RWPE2 (cell line): Measurements from ENCODE around the gene PDZK1.

Experiments
- ATAC-seq: fragments of 200-7000 bp; cut with Tn5 transposase; 3 replicates; pipeline ENCODE4 v1.9.1; 2021; ENCODE audit warnings: low read depth
- DNase-seq: peaks from one replicate; pipeline ENCODE4 v3.0.0-alpha.2; 2020; ENCODE audit warnings: low spot score
- H3K27ac ChIP-seq: fragments of 450-650 bp; 2 replicates; pipeline ENCODE4 v1.5.1; 2017; ENCODE audit warnings: mild to moderate bottlenecking; ENCODE audit not compliant: poor library complexity, severe bottlenecking
- H3K27me3 ChIP-seq: fragments of 250-450 bp; sonication (Bioruptor Pico); 2 replicates; pipeline ENCODE4 v1.5.1; 2021; ENCODE audit warnings: mild to moderate bottlenecking, moderate library complexity; ENCODE audit not compliant: insufficient read depth, poor library complexity, severe bottlenecking
- H3K36me3 ChIP-seq: fragments of 250-450 bp; sonication (Bioruptor Pico); 2 replicates; pipeline ENCODE4 v1.5.1; 2020; ENCODE audit warnings: low read depth, mild to moderate bottlenecking, moderate library complexity
- H3K4me1 ChIP-seq: fragments of 250-450 bp; sonication (Bioruptor Pico); 2 replicates; pipeline ENCODE4 v1.5.1; 2021; ENCODE audit warnings: mild to moderate bottlenecking, moderate library complexity; ENCODE audit not compliant: insufficient read depth, poor library complexity, severe bottlenecking
- H3K4me3 ChIP-seq: fragments of 250-450 bp; sonication (Bioruptor Pico); 2 replicates; pipeline ENCODE4 v1.5.1; 2021; ENCODE audit warnings: mild to moderate bottlenecking, moderate library complexity; ENCODE audit not compliant: severe bottlenecking
- H3K9me3 ChIP-seq: fragments of 250-450 bp; sonication (Bioruptor Pico); 2 replicates; pipeline ENCODE4 v1.5.1; 2021; ENCODE audit warnings: mild to moderate bottlenecking, moderate library complexity; ENCODE audit not compliant: severe bottlenecking
- TF ChIP-seq, protein P1 (sequence below): fragments of 450-650 bp; IDR thresholded peaks from one replicate; pipeline ENCODE4 v1.5.1; 2017; ENCODE audit warnings: mild to moderate bottlenecking, moderate library complexity; ENCODE audit not compliant: poor library complexity, severe bottlenecking

Gene PDZK1

DNA sequence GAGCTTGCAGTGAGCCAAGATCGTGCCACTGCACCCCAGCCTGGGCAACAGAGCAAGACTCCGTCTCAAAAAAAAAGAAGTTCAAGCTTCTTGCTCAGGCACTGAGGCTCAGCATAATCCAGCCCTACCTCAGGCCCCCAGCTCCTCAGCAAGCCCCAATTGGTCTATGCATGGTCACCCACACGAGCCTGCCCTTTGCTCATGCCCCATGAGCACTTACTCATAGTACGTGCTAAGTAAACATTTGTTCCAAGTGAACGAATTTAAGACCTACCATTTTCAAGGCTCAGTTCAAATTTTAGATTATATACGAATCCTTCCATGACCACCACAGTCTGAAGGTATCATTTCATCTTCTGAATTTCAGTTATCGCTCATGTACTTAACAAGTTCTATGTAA is 4.3 kb downstream of the PDZK1 start:
- DNase-seq (no peak), ATAC-seq (no peak)
- Histone ChIP-seq H3K4me1 (peaks cover 15% of the 10 kb centered on the region), H3K27ac (no peak overlapping the region), H3K4me3 (no peak overlapping the region), H3K27me3 (no peaks in the 10 kb centered on the region), H3K36me3 (no peaks in the 10 kb centered on the region), H3K9me3 (no peaks in the 10 kb centered on the region)
- TF ChIP-seq, protein P1, sequence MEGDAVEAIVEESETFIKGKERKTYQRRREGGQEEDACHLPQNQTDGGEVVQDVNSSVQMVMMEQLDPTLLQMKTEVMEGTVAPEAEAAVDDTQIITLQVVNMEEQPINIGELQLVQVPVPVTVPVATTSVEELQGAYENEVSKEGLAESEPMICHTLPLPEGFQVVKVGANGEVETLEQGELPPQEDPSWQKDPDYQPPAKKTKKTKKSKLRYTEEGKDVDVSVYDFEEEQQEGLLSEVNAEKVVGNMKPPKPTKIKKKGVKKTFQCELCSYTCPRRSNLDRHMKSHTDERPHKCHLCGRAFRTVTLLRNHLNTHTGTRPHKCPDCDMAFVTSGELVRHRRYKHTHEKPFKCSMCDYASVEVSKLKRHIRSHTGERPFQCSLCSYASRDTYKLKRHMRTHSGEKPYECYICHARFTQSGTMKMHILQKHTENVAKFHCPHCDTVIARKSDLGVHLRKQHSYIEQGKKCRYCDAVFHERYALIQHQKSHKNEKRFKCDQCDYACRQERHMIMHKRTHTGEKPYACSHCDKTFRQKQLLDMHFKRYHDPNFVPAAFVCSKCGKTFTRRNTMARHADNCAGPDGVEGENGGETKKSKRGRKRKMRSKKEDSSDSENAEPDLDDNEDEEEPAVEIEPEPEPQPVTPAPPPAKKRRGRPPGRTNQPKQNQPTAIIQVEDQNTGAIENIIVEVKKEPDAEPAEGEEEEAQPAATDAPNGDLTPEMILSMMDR = no peak

DNA sequence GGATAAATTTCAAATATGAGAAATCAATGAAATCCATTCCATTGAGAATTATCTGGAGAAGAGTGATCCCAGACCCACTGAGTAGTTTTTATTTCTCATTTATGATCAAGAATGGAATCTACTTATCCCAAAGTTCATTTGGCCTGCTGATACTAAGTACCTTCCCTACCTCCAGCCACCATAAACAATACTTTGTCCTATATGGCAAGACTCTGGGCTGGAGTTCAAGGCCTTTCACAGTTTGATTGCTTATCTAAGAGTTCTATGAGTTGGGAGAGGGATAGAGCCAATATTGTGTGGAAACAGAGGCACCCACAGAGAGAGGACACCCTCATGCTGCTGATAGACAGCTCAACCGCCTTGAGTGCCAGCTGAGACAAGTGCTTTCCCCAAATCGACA is 5.1 kb downstream of the PDZK1 start:
- TF ChIP-seq, protein P1 = no peak
- H3K36me3 ChIP-seq = no peaks in the 10 kb centered on the region
- no peaks in the 10 kb centered on the region for H3K27me3 ChIP-seq
- H3K4me1 ChIP-seq = peaks cover 15% of the 10 kb centered on the region
- no peaks in the 10 kb centered on the region for H3K9me3 ChIP-seq
- no peak overlapping the region for H3K27ac ChIP-seq
- no peak overlapping the region for H3K4me3 ChIP-seq
- ATAC-seq (no peak), DNase-seq (no peak)

DNA sequence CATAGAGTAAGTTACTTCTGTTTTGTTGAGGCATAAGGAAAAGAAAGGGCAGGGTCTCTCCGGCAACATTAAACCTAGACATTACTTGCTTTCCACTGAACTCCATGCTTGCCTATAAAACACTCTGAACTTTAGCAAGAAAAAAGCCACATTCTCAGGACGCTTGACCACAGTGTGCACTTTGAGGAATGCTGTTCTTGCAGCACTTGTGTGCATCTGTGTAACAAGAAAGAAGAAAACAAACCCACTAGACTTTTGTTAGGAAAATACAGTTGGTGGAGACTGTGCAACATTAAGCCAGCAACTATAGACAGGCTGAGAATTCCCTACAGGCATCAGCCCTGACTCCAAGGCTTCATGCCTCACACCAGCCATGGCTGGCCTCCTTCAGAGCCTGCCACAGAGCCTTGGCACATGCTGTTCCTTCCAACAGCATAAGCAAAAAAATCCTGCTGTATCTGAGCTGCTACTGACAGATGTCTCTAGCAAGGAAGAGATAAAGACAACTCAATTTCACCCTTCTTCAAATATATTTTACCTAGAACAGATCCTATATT is 5.8 kb downstream of the PDZK1 start:
- ATAC-seq = no peak
- no peak overlapping the region for H3K4me3 ChIP-seq
- TF ChIP-seq, protein P1 = no peak

DNA sequence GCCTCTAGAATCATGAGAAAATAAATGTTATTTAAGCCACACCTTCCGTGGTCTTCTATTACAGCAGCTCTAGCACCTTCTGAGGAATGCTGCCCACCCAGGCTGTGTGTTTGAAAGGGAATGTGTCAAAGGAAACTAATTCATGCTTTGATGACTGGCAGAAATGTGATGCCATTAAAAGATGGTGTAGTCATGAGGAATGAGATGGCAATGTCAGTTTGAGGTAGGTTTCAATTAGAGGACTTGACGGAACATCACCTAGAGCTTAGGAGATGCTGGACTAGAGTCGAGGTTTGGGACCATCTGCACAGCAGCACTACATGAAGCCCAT is 10.6 kb downstream of the PDZK1 start:
- TF ChIP-seq, protein P1 = no peak
- no peaks in the 10 kb centered on the region for H3K9me3 ChIP-seq

More for the DNA sequence above, 5.8 kb downstream of the PDZK1 start:
- peaks cover 8% of the 10 kb centered on the region for H3K4me1 ChIP-seq
- no peaks in the 10 kb centered on the region for H3K9me3 ChIP-seq
- DNase-seq = no peak
- H3K36me3 ChIP-seq = no peaks in the 10 kb centered on the region
- H3K27ac ChIP-seq = no peak overlapping the region
- H3K27me3 ChIP-seq = no peaks in the 10 kb centered on the region

DNA sequence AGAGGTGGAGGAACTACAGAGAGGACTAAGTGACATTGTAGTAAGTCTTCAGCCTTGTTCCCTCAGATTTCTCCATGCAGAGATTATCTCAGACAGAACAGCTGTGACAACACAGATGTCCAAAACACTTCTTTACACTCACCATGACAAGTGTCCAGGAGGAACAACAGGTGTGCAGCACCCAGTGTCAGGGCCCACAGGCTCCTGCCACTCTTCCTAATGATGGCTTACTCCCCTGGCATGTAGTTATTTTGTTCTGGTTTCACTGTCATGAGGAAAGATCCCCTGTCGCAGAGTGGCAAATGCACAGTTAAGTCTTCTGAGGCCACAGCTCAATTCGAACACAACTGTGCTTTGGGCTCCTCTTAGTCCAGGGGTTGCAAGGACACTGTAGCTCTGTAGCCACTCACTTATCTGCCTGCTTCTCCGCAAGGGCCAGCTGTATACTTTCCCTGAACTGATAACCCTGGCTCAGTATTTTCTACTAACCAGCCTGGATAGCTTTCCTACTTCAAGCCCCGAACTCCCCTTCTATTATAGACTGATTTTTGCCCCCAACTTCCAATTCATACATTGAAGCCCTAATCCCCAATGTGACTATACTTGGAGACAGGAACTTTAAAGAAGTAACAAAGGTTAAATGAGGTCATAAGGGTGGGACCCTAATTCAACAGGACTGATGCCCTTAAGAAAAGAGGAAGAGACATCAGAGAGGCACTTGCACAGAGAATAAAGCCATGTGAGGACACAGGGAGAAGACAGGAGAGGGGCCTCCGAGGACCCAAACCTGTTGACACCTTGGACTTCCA is 11.1 kb downstream of the PDZK1 start:
- no peaks in the 10 kb centered on the region for H3K36me3 ChIP-seq
- H3K4me3 ChIP-seq = no peak overlapping the region
- DNase-seq (no peak), ATAC-seq (no peak)
- TF ChIP-seq, protein P1 = no peak
- H3K9me3 ChIP-seq = no peaks in the 10 kb centered on the region
- no peak overlapping the region for H3K27ac ChIP-seq
- no peaks in the 10 kb centered on the region for H3K27me3 ChIP-seq
- H3K4me1 ChIP-seq = peaks cover 7% of the 10 kb centered on the region

More for the DNA sequence above, 10.6 kb downstream of the PDZK1 start:
- DNase-seq = no peak
- peaks cover under 1% of the 10 kb centered on the region for H3K4me1 ChIP-seq
- no peaks in the 10 kb centered on the region for H3K36me3 ChIP-seq
- ATAC-seq = no peak
- no peak overlapping the region for H3K4me3 ChIP-seq
- no peaks in the 10 kb centered on the region for H3K27me3 ChIP-seq
- no peak overlapping the region for H3K27ac ChIP-seq
